Liver (tissue), 9 donors: ENCODE results near the gene PRR11. TPM values are rescaled to one million over a fixed set of nuclear protein-coding genes. Genes with fewer than 3 reads are reported as not detected.

ENCODE experiments used
- DNase-seq: peaks from one replicate; pipeline ENCODE4 v3.0.0-alpha.2; 2017; ENCODE audit warnings: low spot score
- H3K27ac ChIP-seq, 2 donors: one replicate each; pipeline ENCODE4 v1.7.0; 2013; ENCODE audit warnings: inconsistent platforms in 2 of 2, low read length in 2 of 2, control low read depth in 1 of 2, low read depth in 1 of 2, mild to moderate bottlenecking in 1 of 2
- H3K27me3 ChIP-seq, 4 donors: one replicate each; pipeline versions ENCODE4 v1.6.1 to v1.7.0; 2013; ENCODE audit warnings: low read length in 3 of 4, inconsistent platforms in 1 of 4, mild to moderate bottlenecking in 1 of 4, moderate library complexity in 1 of 4; ENCODE audit not compliant: control insufficient read depth in 4 of 4, insufficient read depth in 4 of 4
- H3K36me3 ChIP-seq, 4 donors: one replicate each; pipeline versions ENCODE4 v1.6.1 to v1.7.0; 2013; ENCODE audit warnings: low read length in 3 of 4, mild to moderate bottlenecking in 3 of 4, low read depth in 1 of 4, moderate library complexity in 1 of 4; ENCODE audit not compliant: control insufficient read depth in 4 of 4, insufficient read depth in 3 of 4
- H3K4me1 ChIP-seq, 4 donors: one replicate each; pipeline versions ENCODE4 v1.6.1 to v1.7.0; 2013; ENCODE audit warnings: low read length in 3 of 4, mild to moderate bottlenecking in 3 of 4, moderate library complexity in 1 of 4; ENCODE audit not compliant: control insufficient read depth in 4 of 4, insufficient read depth in 4 of 4
- H3K4me3 ChIP-seq, 3 donors: one replicate each; pipeline versions ENCODE4 v1.6.1 to v1.7.0; 2013; ENCODE audit warnings: low read length in 3 of 3, control low read depth in 1 of 3, low read depth in 1 of 3, mild to moderate bottlenecking in 1 of 3
- H3K9ac ChIP-seq, 2 donors: one replicate each; pipeline ENCODE4 v1.7.0; 2013; ENCODE audit warnings: low read length in 2 of 2, mild to moderate bottlenecking in 2 of 2, moderate library complexity in 2 of 2, control low read depth in 1 of 2, low read depth in 1 of 2
- H3K9me3 ChIP-seq, 4 donors: one replicate each; pipeline versions ENCODE4 v1.6.1 to v1.7.0; 2013; ENCODE audit warnings: low read length in 3 of 4; ENCODE audit not compliant: control insufficient read depth in 4 of 4
- ATF3 ChIP-seq: IDR thresholded peaks from 2 replicates; pipeline ENCODE4 v1.6.1; 2016; ENCODE audit warnings: antibody characterized with exemption
- CTCF ChIP-seq: fragments of 150-350 bp; IDR thresholded peaks from 2 replicates; pipeline ENCODE4 v1.5.1; 2017; ENCODE audit warnings: improper control_type of control experiment, low read depth, low read length; ENCODE audit not compliant: missing input control
- EGR1 ChIP-seq, 2 donors: IDR thresholded peaks; 2 replicates each; pipeline ENCODE4 v1.6.1; 2016 to 2018; ENCODE audit warnings: antibody characterized with exemption in 2 of 2, low read depth in 2 of 2
- FOXA1 ChIP-seq: IDR thresholded peaks from 2 replicates; pipeline ENCODE4 v1.6.1; 2016; ENCODE audit warnings: antibody characterized with exemption
- FOXA2 ChIP-seq: IDR thresholded peaks from 2 replicates; pipeline ENCODE4 v1.6.1; 2016; ENCODE audit warnings: antibody characterized with exemption
- GABPA ChIP-seq, 2 donors: IDR thresholded peaks in 1 of 2; conservative IDR thresholded peaks in 1 of 2; 2 replicates each; pipeline ENCODE4 v1.6.1; 2016; ENCODE audit warnings: antibody characterized with exemption in 2 of 2, mild to moderate bottlenecking in 1 of 2, moderate library complexity in 1 of 2
- HNF4A ChIP-seq, 2 donors: conservative IDR thresholded peaks; 2 replicates each; pipeline ENCODE4 v1.6.1; 2016; ENCODE audit warnings: antibody characterized with exemption in 2 of 2, mild to moderate bottlenecking in 2 of 2
- HNF4G ChIP-seq: IDR thresholded peaks from 2 replicates; pipeline ENCODE4 v1.6.1; 2016; ENCODE audit warnings: antibody characterized with exemption
- JUND ChIP-seq, 2 donors: IDR thresholded peaks; 2 replicates each; pipeline ENCODE4 v1.6.1; 2016; ENCODE audit warnings: antibody characterized with exemption in 2 of 2
- MAX ChIP-seq: IDR thresholded peaks from 2 replicates; pipeline ENCODE4 v1.6.1; 2016; ENCODE audit warnings: antibody characterized with exemption
- NR2F2 ChIP-seq: IDR thresholded peaks from 2 replicates; pipeline ENCODE4 v1.6.1; 2016; ENCODE audit warnings: antibody characterized with exemption
- RAD21 ChIP-seq, 2 donors: IDR thresholded peaks; 2 replicates each; pipeline ENCODE4 v1.6.1; 2016; ENCODE audit warnings: antibody characterized with exemption in 2 of 2, mild to moderate bottlenecking in 2 of 2
- REST ChIP-seq: IDR thresholded peaks from 2 replicates; pipeline ENCODE4 v1.6.1; 2016; ENCODE audit warnings: antibody characterized with exemption, mild to moderate bottlenecking
- RXRA ChIP-seq, 2 donors: IDR thresholded peaks; 2 replicates each; pipeline ENCODE4 v1.6.1; 2017 to 2018; ENCODE audit warnings: antibody characterized with exemption in 2 of 2, mild to moderate bottlenecking in 1 of 2
- SP1 ChIP-seq: IDR thresholded peaks from 2 replicates; pipeline ENCODE4 v1.6.1; 2018; ENCODE audit warnings: antibody characterized with exemption, mild to moderate bottlenecking
- TAF1 ChIP-seq: conservative IDR thresholded peaks from 2 replicates; pipeline ENCODE4 v1.6.1; 2016; ENCODE audit warnings: antibody characterized with exemption, mild to moderate bottlenecking
- YY1 ChIP-seq: IDR thresholded peaks from 2 replicates; pipeline ENCODE4 v1.6.1; 2016; ENCODE audit warnings: antibody characterized with exemption, mild to moderate bottlenecking
- ZBTB33 ChIP-seq: IDR thresholded peaks from 2 replicates; pipeline ENCODE4 v1.6.1; 2016; ENCODE audit warnings: antibody characterized with exemption
- WGBS: extraction: QIAGEN DNeasy Blood & Tissue Kit; methylation state at CpG from one replicate; pipeline ENCODE4 v1.1.7; 2013; 5-methylcytosine and 5-hydroxymethylcytosine counted together
- polyA plus RNA-seq, 2 donors: library from polyadenylated mRNA; stranded (reverse) in 1 of 2; unstranded in 1 of 2; fragments of 200-250 nt in 1 of 2; fragments of >200 nt in 1 of 2; fragmentation: Nextera tagmentation in 1 of 2; extraction: Ambion mirVana in 1 of 2; gene quantifications; one replicate each; pipeline versions ENCODE4 v1.2.1 to v1.2.3, GENCODE V29; 2013 to 2015
- total RNA-seq, 2 donors: library from RNA; depleted of rRNA; stranded (reverse); fragments of >200 nt; gene quantifications; one replicate each; pipeline ENCODE4 v1.2.3, GENCODE V29; 2014
- donor health status: healthy.
- donor health status: healthy.
- donor health status: healthy.
- donor health status: healthy.
- donor health status: healthy.

PRR11 gene
- total and polyA plus RNA-seq, 4 donors, result 0.17 to 17.7 (median 0.95) TPM

GRCh38 chr17:59165933-59166342 is 10.4 kb downstream of the PRR11 start:
- no peak for TF ChIP-seq ATF3
- TF ChIP-seq SP1, result no peak
- TF ChIP-seq MAX, result no peak
- no peak for TF ChIP-seq ZBTB33
- TF ChIP-seq HNF4G, result no peak
- peak; percentile 49 for TF ChIP-seq CTCF
- no peak for TF ChIP-seq NR2F2
- no peak for TF ChIP-seq RXRA (IDR thresholded peaks at IDR 0.05)
- TF ChIP-seq RAD21 (IDR thresholded peaks at IDR 0.05), result peak; percentile 22 to 50
- TF ChIP-seq EGR1 (IDR thresholded peaks at IDR 0.05; ENCODE audit: low read depth in 2 of 2), result no peak
- no peak for TF ChIP-seq JUND (IDR thresholded peaks at IDR 0.05)
- no peak for TF ChIP-seq YY1
- no peak for TF ChIP-seq GABPA (IDR thresholded peaks at IDR 0.05 in 1 of 2, conservative IDR thresholded peaks at IDR 0.05 in 1 of 2)
- no peak for DNase-seq
- Histone ChIP-seq H3K27ac (no peak overlapping the region), H3K9me3 (no peaks in the 10 kb centered on the region), H3K4me1 (no peaks in the 10 kb centered on the region), H3K9ac (no peak overlapping the region), H3K4me3 (no peak overlapping the region), H3K27me3 (no peaks in the 10 kb centered on the region), H3K36me3 (no peaks in the 10 kb centered on the region)
- 73% methylated on average over 2 of the region's 2 CpGs for WGBS

GRCh38 chr17:59167571-59168001 is 12.0 kb downstream of the PRR11 start:
- Histone ChIP-seq H3K27ac (no peak overlapping the region), H3K9ac (no peak overlapping the region), H3K9me3 (no peaks in the 10 kb centered on the region), H3K4me3 (no peak overlapping the region), H3K4me1 (no peaks in the 10 kb centered on the region), H3K36me3 (no peaks in the 10 kb centered on the region), H3K27me3 (no peaks in the 10 kb centered on the region)
- TF ChIP-seq TAF1, result no peak
- TF ChIP-seq YY1, result no peak
- TF ChIP-seq FOXA1, result no peak
- TF ChIP-seq HNF4A (conservative IDR thresholded peaks at IDR 0.05), result no peak
- TF ChIP-seq RXRA (IDR thresholded peaks at IDR 0.05), result no peak
- no peak for TF ChIP-seq ATF3
- TF ChIP-seq GABPA (IDR thresholded peaks at IDR 0.05 in 1 of 2, conservative IDR thresholded peaks at IDR 0.05 in 1 of 2), result no peak
- TF ChIP-seq REST, result no peak
- TF ChIP-seq HNF4G, result no peak
- no peak for TF ChIP-seq JUND (IDR thresholded peaks at IDR 0.05)
- no peak for TF ChIP-seq SP1
- TF ChIP-seq ZBTB33, result no peak
- no peak for TF ChIP-seq FOXA2
- TF ChIP-seq MAX, result no peak
- no peak for TF ChIP-seq CTCF
- no peak for TF ChIP-seq NR2F2
- DNase-seq, result no peak
- 73% methylated on average over 2 of the region's 2 CpGs for WGBS
